ENCODE data around the gene DIS3. TPM values are rescaled to one million over a fixed set of nuclear protein-coding genes. Genes with fewer than 3 reads are reported as not detected.
"Not testable (repeated sequence)": the region's sequence is repeated elsewhere in the genome, so short reads cannot be mapped to it uniquely, and the experiment has no call there.

DIS3 gene
- total RNA-seq, 2 experiments from 2014 or later = 47.9 to 51.7 TPM

- Mint-ChIP-seq H3K27ac (peak overlapping the region; percentile 49), H3K36me3 (ENCODE audit: low read depth) (peaks cover 50% of the 10 kb centered on the region), H3K4me3 (no peak overlapping the region), H3K4me1 (ENCODE audit: low read depth) (no peaks in the 10 kb centered on the region), H3K27me3 (no peaks in the 10 kb centered on the region), H3K9me3 (no peaks in the 10 kb centered on the region)
- no peak overlapping the region for H3K27ac ChIP-seq (ENCODE audit: low read depth in 1 of 2, low read length in 2 of 2)
- no peaks in the 10 kb centered on the region for H3K4me1 ChIP-seq (ENCODE audit: insufficient read depth, low read length)
- CTCF ChIA-PET = interaction anchor here (0.6 to 0.9 kb wide), 3 partner anchors 8 to 28 kb away, joined by 3 read pairs; no protein-coding TSS in a partner anchor
- TF ChIP-seq CTCF (IDR thresholded peaks at IDR 0.05) = peak; percentile 90
- no peaks in the 10 kb centered on the region for H3K9me3 ChIP-seq (ENCODE audit: control insufficient read depth in 1 of 2, insufficient read depth in 1 of 2, low read length in 2 of 2)
- peak in 3 of 14 experiments; percentile 19 to 56 (median 55) for DNase-seq
- POLR2A ChIA-PET = interaction anchor here (1.1 kb wide), 1 partner anchor 894 kb away, joined by 3 read pairs; no protein-coding TSS in a partner anchor
- no peaks in the 10 kb centered on the region for H3K27me3 ChIP-seq (ENCODE audit: control insufficient read depth in 1 of 2, insufficient read depth in 2 of 2, low read length in 2 of 2)
- peak; percentile 29 for ATAC-seq (ENCODE audit: poor library complexity)
- H3K36me3 ChIP-seq (ENCODE audit: insufficient read depth, low read length) = peaks cover 8% of the 10 kb centered on the region
- no peak overlapping the region for H3K4me3 ChIP-seq (ENCODE audit: low read length)
- intact Hi-C loops (cut with DNase I, micrococcal nuclease) = loop anchor here (1.0 to 2.0 kb wide), 2 partner anchors 896 to 899 kb away; no protein-coding TSS in a partner anchor
Measured at GRCh38 chr13:72808917-72809500, 27.3 kb upstream of the DIS3 start.

- H3K27me3 ChIP-seq (ENCODE audit: control insufficient read depth in 1 of 2, insufficient read depth in 2 of 2, low read length in 2 of 2); DNase-seq; H3K4me1 ChIP-seq (ENCODE audit: insufficient read depth, low read length); H3K27ac ChIP-seq (ENCODE audit: low read depth in 1 of 2, low read length in 2 of 2); POLR2A ChIA-PET; H3K4me1 Mint-ChIP-seq (ENCODE audit: low read depth); intact Hi-C loops (cut with DNase I, micrococcal nuclease); H3K36me3 ChIP-seq (ENCODE audit: insufficient read depth, low read length); H3K27me3 Mint-ChIP-seq; ATAC-seq (ENCODE audit: poor library complexity); H3K4me3 ChIP-seq (ENCODE audit: low read length); H3K27ac Mint-ChIP-seq; H3K4me3 Mint-ChIP-seq; CTCF ChIA-PET; H3K9me3 Mint-ChIP-seq; H3K9me3 ChIP-seq (ENCODE audit: control insufficient read depth in 1 of 2, insufficient read depth in 1 of 2, low read length in 2 of 2): not testable (repeated sequence)
- H3K36me3 Mint-ChIP-seq (ENCODE audit: low read depth) = peaks cover 55% of the 10 kb centered on the region
Measured at GRCh38 chr13:72806514-72806913, 24.8 kb upstream of the DIS3 start.

GRCh38 chr13:72805676-72806346, 24.1 kb upstream of the DIS3 start:
- peak in 1 of 14 experiments; percentile 5 for DNase-seq
- Histone ChIP-seq H3K9me3 (ENCODE audit: control insufficient read depth in 1 of 2, insufficient read depth in 1 of 2, low read length in 2 of 2) (no peaks in the 10 kb centered on the region), H3K27ac (ENCODE audit: low read depth in 1 of 2, low read length in 2 of 2) (no peak overlapping the region), H3K27me3 (ENCODE audit: control insufficient read depth in 1 of 2, insufficient read depth in 2 of 2, low read length in 2 of 2) (no peaks in the 10 kb centered on the region), H3K4me3 (ENCODE audit: low read length) (no peak overlapping the region), H3K4me1 (ENCODE audit: insufficient read depth, low read length) (no peaks in the 10 kb centered on the region), H3K36me3 (ENCODE audit: insufficient read depth, low read length) (peaks cover 11% of the 10 kb centered on the region)
- ATAC-seq (ENCODE audit: poor library complexity) = no peak
- H3K4me3 Mint-ChIP-seq = no peak overlapping the region
- peaks cover 5% of the 10 kb centered on the region for H3K4me1 Mint-ChIP-seq (ENCODE audit: low read depth)
- H3K36me3 Mint-ChIP-seq (ENCODE audit: low read depth) = peaks cover 58% of the 10 kb centered on the region
- CTCF ChIA-PET = no interaction called here
- no peaks in the 10 kb centered on the region for H3K9me3 Mint-ChIP-seq
- H3K27me3 Mint-ChIP-seq = no peaks in the 10 kb centered on the region
- intact Hi-C loops (cut with DNase I, micrococcal nuclease) = no loop called here
- H3K27ac Mint-ChIP-seq = no peak overlapping the region
- no peak for TF ChIP-seq CTCF (IDR thresholded peaks at IDR 0.05)
- POLR2A ChIA-PET = no interaction called here

All from CD4-positive, alpha-beta T cell (primary cell).